GM12878 (cell line): ENCODE results near the gene CCSER1.

Experiments used
- CTCF ChIP-seq, 3 experiments: IDR thresholded peaks in 2 of 3; conservative IDR thresholded peaks in 1 of 3; 2 replicates each; pipeline ENCODE4 v1.5.1; 2011; ENCODE audit warnings: low read depth in 3 of 3, low read length in 3 of 3, mild to moderate bottlenecking in 3 of 3, control low read depth in 2 of 3, moderate library complexity in 2 of 3, inconsistent platforms in 1 of 3, mixed read lengths in 1 of 3; ENCODE audit not compliant: control insufficient read depth in 2 of 3, insufficient read depth in 1 of 3; ENCODE audit errors: extremely low read depth in 1 of 3
- EP300 ChIP-seq, 2 experiments: fragments of 150-350 bp in 1 of 2; IDR thresholded peaks; 2 replicates each; pipeline ENCODE4 v1.6.1; 2011 to 2012; ENCODE audit warnings: low read depth in 2 of 2, low read length in 2 of 2, borderline replicate concordance in 1 of 2, improper control_type of control experiment in 1 of 2, inconsistent platforms in 1 of 2; ENCODE audit not compliant: control insufficient read depth in 1 of 2
- FOS ChIP-seq: IDR thresholded peaks from 3 replicates; pipeline ENCODE4 v1.6.1; 2011; ENCODE audit warnings: borderline replicate concordance; ENCODE audit not compliant: insufficient read length; ENCODE audit errors: extremely low read depth
- SUPT20H ChIP-seq: IDR thresholded peaks from 2 replicates; pipeline ENCODE4 v1.6.1; 2011; ENCODE audit warnings: low read depth, mild to moderate bottlenecking, low read length, moderate library complexity, borderline replicate concordance; ENCODE audit not compliant: control insufficient read depth
- ZBTB4 ChIP-seq: fragments of 450-650 bp; formaldehyde crosslinking; IDR thresholded peaks from 2 replicates; pipeline ENCODE4 v1.4.0; 2022; ENCODE audit warnings: mild to moderate bottlenecking, moderate library complexity
- TF ChIP-seq, protein P1 (sequence below): IDR thresholded peaks from 2 replicates; pipeline ENCODE4 v1.6.1; 2011; ENCODE audit warnings: low read depth, mild to moderate bottlenecking, low read length, moderate library complexity, borderline replicate concordance; ENCODE audit errors: extremely low read depth
- TF ChIP-seq, protein P2 (sequence below): IDR thresholded peaks from 2 replicates; pipeline ENCODE4 v1.6.1; 2011; ENCODE audit warnings: mild to moderate bottlenecking, low read depth, low read length, moderate library complexity; ENCODE audit not compliant: insufficient replicate concordance
- TF ChIP-seq, protein P3 (sequence below): IDR thresholded peaks from 2 replicates; pipeline ENCODE4 v1.6.1; 2012; ENCODE audit warnings: low read depth, low read length, improper control_type of control experiment
- TF ChIP-seq, protein P4 (sequence below): IDR thresholded peaks from 2 replicates; pipeline ENCODE4 v1.6.1; 2011; ENCODE audit warnings: low read depth, low read length, improper control_type of control experiment, borderline replicate concordance
- TF ChIP-seq, protein P5 (sequence below): IDR thresholded peaks from 2 replicates; pipeline ENCODE4 v1.6.1; 2012; ENCODE audit warnings: mild to moderate bottlenecking, low read depth, low read length

DNA sequence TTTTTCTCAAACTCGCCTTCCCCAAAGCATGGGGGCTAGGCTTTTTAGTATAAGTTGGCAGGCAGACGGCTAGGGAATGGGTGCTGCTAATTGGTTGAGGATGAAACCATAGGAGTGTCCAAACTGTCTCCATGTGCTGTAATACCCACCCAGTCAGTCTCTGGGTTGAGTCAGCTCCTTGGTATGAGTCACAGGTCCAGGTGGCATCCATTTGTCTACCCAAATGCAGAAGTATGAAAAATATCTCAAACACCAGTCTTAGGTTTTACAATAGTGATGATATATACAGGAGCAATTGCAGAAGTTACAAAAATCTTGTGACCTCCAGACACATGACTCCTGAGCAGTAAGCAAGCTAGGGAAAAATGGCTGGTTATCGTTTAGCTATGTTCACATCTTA is 27.4 kb upstream of the CCSER1 start:
- TF ChIP-seq FOS: no peak
- TF ChIP-seq EP300 (IDR thresholded peaks at IDR 0.05; ENCODE audit: borderline replicate concordance in 1 of 2, control insufficient read depth in 1 of 2, low read depth in 2 of 2, low read length in 2 of 2): no peak
- TF ChIP-seq, protein P1, sequence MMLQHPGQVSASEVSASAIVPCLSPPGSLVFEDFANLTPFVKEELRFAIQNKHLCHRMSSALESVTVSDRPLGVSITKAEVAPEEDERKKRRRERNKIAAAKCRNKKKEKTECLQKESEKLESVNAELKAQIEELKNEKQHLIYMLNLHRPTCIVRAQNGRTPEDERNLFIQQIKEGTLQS: no peak
- TF ChIP-seq CTCF (IDR thresholded peaks at IDR 0.05 in 2 of 3, conservative IDR thresholded peaks at IDR 0.05 in 1 of 3; ENCODE audit: control insufficient read depth in 2 of 3, extremely low read depth in 1 of 3, insufficient read depth in 1 of 3, low read depth in 3 of 3, low read length in 3 of 3): no peak
- no peak for TF ChIP-seq SUPT20H
- TF ChIP-seq, protein P2, sequence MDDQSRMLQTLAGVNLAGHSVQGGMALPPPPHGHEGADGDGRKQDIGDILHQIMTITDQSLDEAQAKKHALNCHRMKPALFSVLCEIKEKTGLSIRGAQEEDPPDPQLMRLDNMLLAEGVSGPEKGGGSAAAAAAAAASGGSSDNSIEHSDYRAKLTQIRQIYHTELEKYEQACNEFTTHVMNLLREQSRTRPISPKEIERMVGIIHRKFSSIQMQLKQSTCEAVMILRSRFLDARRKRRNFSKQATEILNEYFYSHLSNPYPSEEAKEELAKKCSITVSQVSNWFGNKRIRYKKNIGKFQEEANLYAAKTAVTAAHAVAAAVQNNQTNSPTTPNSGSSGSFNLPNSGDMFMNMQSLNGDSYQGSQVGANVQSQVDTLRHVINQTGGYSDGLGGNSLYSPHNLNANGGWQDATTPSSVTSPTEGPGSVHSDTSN: no peak
- no peak for TF ChIP-seq ZBTB4
- TF ChIP-seq, protein P3, sequence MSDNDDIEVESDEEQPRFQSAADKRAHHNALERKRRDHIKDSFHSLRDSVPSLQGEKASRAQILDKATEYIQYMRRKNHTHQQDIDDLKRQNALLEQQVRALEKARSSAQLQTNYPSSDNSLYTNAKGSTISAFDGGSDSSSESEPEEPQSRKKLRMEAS: no peak
- TF ChIP-seq, protein P4, sequence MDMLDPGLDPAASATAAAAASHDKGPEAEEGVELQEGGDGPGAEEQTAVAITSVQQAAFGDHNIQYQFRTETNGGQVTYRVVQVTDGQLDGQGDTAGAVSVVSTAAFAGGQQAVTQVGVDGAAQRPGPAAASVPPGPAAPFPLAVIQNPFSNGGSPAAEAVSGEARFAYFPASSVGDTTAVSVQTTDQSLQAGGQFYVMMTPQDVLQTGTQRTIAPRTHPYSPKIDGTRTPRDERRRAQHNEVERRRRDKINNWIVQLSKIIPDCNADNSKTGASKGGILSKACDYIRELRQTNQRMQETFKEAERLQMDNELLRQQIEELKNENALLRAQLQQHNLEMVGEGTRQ: no peak
- TF ChIP-seq, protein P5, sequence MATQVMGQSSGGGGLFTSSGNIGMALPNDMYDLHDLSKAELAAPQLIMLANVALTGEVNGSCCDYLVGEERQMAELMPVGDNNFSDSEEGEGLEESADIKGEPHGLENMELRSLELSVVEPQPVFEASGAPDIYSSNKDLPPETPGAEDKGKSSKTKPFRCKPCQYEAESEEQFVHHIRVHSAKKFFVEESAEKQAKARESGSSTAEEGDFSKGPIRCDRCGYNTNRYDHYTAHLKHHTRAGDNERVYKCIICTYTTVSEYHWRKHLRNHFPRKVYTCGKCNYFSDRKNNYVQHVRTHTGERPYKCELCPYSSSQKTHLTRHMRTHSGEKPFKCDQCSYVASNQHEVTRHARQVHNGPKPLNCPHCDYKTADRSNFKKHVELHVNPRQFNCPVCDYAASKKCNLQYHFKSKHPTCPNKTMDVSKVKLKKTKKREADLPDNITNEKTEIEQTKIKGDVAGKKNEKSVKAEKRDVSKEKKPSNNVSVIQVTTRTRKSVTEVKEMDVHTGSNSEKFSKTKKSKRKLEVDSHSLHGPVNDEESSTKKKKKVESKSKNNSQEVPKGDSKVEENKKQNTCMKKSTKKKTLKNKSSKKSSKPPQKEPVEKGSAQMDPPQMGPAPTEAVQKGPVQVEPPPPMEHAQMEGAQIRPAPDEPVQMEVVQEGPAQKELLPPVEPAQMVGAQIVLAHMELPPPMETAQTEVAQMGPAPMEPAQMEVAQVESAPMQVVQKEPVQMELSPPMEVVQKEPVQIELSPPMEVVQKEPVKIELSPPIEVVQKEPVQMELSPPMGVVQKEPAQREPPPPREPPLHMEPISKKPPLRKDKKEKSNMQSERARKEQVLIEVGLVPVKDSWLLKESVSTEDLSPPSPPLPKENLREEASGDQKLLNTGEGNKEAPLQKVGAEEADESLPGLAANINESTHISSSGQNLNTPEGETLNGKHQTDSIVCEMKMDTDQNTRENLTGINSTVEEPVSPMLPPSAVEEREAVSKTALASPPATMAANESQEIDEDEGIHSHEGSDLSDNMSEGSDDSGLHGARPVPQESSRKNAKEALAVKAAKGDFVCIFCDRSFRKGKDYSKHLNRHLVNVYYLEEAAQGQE: no peak
